Choroid plexus epithelial cell (primary cell): ENCODE measurements around the gene SSC5D.

Experiments used
- DNase-seq: peaks from one replicate; pipeline ENCODE4 v3.0.0-alpha.2; 2010; ENCODE audit warnings: low read depth
- H3K4me3 ChIP-seq: 2 replicates; pipeline ENCODE4 v1.5.1; 2011; ENCODE audit warnings: low read depth, mild to moderate bottlenecking, control low read depth, low read length, moderate library complexity
- CTCF ChIP-seq: conservative IDR thresholded peaks from 2 replicates; pipeline ENCODE4 v1.5.1; 2011; ENCODE audit warnings: low read depth, mild to moderate bottlenecking, control low read depth, inconsistent platforms, low read length, moderate library complexity

Gene SSC5D

DNA sequence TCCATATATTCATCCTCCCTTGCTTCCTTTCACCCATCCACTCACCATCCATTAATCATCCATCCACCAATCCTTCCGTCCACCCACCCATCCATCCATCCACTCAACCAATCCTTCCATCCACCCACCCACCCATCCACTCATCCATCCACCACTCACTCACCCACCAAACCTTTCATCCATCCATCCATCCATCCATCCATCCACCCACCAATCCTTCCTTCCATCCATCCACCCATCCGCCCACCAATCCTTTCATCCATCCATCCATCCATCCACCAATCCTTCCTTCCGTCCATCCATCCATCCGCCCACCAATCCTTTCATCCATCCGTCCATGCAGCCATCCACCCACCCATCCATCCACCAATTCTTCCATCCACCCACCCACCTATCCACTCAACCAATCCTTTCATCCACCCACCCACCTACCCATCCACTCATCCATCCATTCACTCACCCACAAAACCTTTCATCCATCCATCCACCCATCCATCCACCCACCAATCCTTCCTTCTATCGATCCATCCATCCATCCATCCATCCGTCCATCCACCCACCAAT, 54.1 kb downstream of the SSC5D start:
- DNase-seq, result no peak
- no peak overlapping the region for H3K4me3 ChIP-seq
- no peak for TF ChIP-seq CTCF

- DNase-seq, result no peak
- TF ChIP-seq CTCF, result no peak
- H3K4me3 ChIP-seq, result no peak overlapping the region
Observed at GRCh38 chr19:55543567-55543966, 55.3 kb downstream of the SSC5D start.

- no peak for TF ChIP-seq CTCF
- no peak overlapping the region for H3K4me3 ChIP-seq
- no peak for DNase-seq
Observed at GRCh38 chr19:55544014-55544413, 55.8 kb downstream of the SSC5D start.

DNA sequence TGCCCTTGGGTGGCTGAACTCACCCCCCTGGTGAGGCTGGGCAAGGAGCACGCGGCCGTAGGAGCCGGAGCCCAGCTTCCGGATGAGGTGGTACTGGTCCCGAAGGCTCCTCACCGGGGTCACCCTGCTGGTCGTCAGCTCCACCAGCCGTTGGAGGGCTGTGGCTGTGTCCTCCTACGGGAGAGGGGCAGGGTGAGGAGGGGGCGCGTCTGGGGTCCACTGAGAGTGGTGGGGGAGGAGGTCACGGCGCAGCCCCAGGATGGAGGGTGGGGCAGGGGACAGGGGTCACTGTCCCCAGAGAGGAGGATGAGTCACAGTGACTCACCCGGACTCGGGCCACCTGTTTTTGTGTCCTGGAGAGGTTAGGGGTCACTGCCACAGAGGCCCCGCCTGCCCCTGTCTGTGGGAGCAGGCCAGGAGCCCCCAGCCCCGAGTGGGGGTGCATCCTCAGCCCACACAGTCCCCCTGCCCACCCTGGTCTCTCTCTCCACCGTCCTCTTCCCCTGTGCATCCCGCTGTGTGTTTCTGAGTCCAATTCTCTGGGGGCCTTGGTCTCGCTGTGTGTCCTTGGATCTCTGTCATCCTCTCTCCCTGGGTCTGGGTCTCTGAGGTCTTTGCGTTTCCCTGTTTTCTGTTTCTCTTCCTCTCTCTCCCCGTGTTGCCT, 56.7 kb downstream of the SSC5D start:
- no peak overlapping the region for H3K4me3 ChIP-seq
- no peak for TF ChIP-seq CTCF
- no peak for DNase-seq

GRCh38 chr19:55545443-55545842, 57.2 kb downstream of the SSC5D start, which contains the start of gene SBK3:
Gene SBK3 (minus strand): TSS chr19:55545543. CDS start chr19:55545543, 0 bp downstream.
- no peak within 1 kb of the TSS for H3K4me3 ChIP-seq
- no peak for TF ChIP-seq CTCF

DNA sequence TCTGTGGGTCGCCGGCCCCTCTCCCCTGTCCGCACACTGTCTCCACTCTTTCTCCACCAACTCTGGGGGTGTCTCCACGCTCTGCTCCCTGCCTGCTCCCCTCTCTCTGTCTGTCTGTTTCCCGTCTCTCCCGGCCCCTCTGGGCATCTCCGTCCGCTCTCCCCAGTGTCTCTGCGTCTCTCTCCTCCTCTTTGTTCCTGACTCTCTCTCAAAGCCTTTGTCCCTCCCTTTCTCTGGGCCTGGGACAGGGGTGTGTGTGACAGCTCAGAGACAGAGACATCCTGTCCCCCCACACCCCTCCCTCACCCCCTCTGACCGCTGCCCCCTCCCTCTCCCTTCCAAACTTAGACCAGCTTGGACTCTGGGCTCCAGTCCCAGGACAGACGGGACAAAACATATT, 57.8 kb downstream of the SSC5D start:
- no peak overlapping the region for H3K4me3 ChIP-seq
- no peak for DNase-seq
- no peak for TF ChIP-seq CTCF

More at GRCh38 chr19:55545443-55545842, 57.2 kb downstream of the SSC5D start, which contains the start of gene SBK3:
- no peak for DNase-seq
